HL-60 (cell line): ENCODE results near the gene SEC31B.

Experiments used
- CTCF ChIP-seq: IDR thresholded peaks from one replicate; pipeline ENCODE4 v1.5.1; 2011; ENCODE audit warnings: low read length, control low read depth, inconsistent platforms; ENCODE audit not compliant: insufficient read depth
- POLR2AphosphoS5 ChIP-seq: IDR thresholded peaks from 2 replicates; pipeline ENCODE4 v1.6.1; 2012; ENCODE audit warnings: low read depth
- REST ChIP-seq: IDR thresholded peaks from 2 replicates; pipeline ENCODE4 v1.6.1; 2012; ENCODE audit warnings: low read depth; ENCODE audit not compliant: insufficient replicate concordance
- SPI1 ChIP-seq: IDR thresholded peaks from 2 replicates; pipeline ENCODE4 v1.6.1; 2012; ENCODE audit warnings: low read depth, mild to moderate bottlenecking, borderline replicate concordance

- TF ChIP-seq CTCF (no peak), REST (no peak), POLR2AphosphoS5 (no peak), SPI1 (no peak)
These were observed 47.6 kb upstream of the SEC31B start for GRCh38 chr10:100567249-100567648.
